Colonic mucosa (tissue), 4 donors: ENCODE data around the gene MVK. TPM values are rescaled to one million over a fixed set of nuclear protein-coding genes. Genes with fewer than 3 reads are reported as not detected.

Experiments
- DNase-seq: peaks from one replicate; pipeline ENCODE4 v3.0.0-alpha.2; 2020
- H3K27ac ChIP-seq: fragments of 200-600 bp; one replicate; pipeline ENCODE4 v1.8.0; 2021
- H3K27me3 ChIP-seq: fragments of 200-600 bp; one replicate; pipeline ENCODE4 v1.8.0; 2021
- H3K36me3 ChIP-seq: fragments of 200-600 bp; one replicate; pipeline ENCODE4 v1.8.0; 2021
- H3K4me1 ChIP-seq: fragments of 200-600 bp; one replicate; pipeline ENCODE4 v1.8.0; 2021; ENCODE audit warnings: mild to moderate bottlenecking
- H3K4me3 ChIP-seq: fragments of 200-600 bp; one replicate; pipeline ENCODE4 v1.8.0; 2021
- H3K9ac ChIP-seq, 2 donors: one replicate each; pipeline ENCODE4 v1.7.0; 2013; ENCODE audit warnings: control low read depth in 2 of 2, low read depth in 2 of 2, low read length in 2 of 2
- H3K9me3 ChIP-seq: fragments of 200-600 bp; one replicate; pipeline ENCODE4 v1.8.0; 2021
- CTCF ChIP-seq: fragments of 200-600 bp; IDR thresholded peaks from one replicate; pipeline ENCODE4 v1.8.0; 2022; ENCODE audit warnings: antibody characterized with exemption, mild to moderate bottlenecking
- intact Hi-C: fragments of 100-400 bp; cut with DNase I; formaldehyde crosslinking; loops from one replicate; pipeline ENCODE4 v1.14.1; 2022
- total RNA-seq, 2 donors: library from RNA; stranded (reverse); fragmentation: NEBNext Ultra II Directional in 1 of 2; extraction: Animal tissue kit (Norgen Biotek cat#: 25700) in 1 of 2; gene quantifications; one replicate each; pipeline ENCODE4 v1.2.1, GENCODE V29; 2021
- donor health status: healthy.
- donor health status: DM: no; HTN: no; CAD: no.
- donor health status: DM: no; HTN: no; CAD: no.

Gene MVK
- total RNA-seq, 2 donors from 2014 or later: 29.6 to 38.9 TPM

DNA sequence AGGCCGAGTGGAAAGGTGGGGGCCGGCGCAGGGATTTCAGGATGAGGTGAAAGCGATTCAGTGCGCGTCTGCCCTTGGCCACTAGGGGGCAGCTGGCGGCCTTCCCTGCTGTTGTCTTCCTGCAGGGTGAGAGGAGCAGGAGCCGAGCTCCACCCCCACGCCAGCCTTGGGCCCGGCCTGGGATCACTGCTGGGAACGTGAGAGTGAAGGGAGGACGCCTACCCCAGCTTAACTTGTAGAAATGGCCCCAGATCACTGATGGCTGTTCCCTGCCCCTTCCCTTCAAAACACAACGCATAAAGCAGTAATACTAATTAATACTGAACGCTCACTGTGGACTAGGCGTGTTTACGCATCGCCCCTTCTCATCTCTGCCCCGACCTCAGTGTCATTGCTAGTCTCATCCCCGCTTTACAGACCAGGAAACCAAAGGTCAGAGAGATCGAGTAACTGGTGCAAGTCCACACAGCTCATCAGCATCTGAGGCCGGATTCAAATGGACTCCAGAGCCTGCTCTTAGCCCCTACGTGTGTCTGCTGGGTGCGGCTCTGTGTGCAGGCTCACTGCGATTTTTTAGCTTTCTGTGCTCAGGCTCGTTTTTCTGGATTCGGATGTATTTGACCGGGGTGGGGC lies 24.3 kb downstream of the MVK start:
- DNase-seq: peak; percentile 88
- intact Hi-C loops: loop anchor here (1.0 to 5.0 kb wide), 2 partner anchors 76 to 177 kb away; no protein-coding TSS in a partner anchor
- Histone ChIP-seq H3K27me3 (no peaks in the 10 kb centered on the region), H3K36me3 (no peaks in the 10 kb centered on the region), H3K9me3 (no peaks in the 10 kb centered on the region), H3K27ac (no peak overlapping the region), H3K4me1 (no peaks in the 10 kb centered on the region), H3K9ac (no peak overlapping the region), H3K4me3 (no peak overlapping the region)
- TF ChIP-seq CTCF: peak; percentile 93

- Histone ChIP-seq H3K9me3 (no peaks in the 10 kb centered on the region), H3K36me3 (no peaks in the 10 kb centered on the region), H3K27me3 (no peaks in the 10 kb centered on the region), H3K4me1 (no peaks in the 10 kb centered on the region), H3K27ac (no peak overlapping the region), H3K9ac (no peak overlapping the region), H3K4me3 (no peak overlapping the region)
- TF ChIP-seq CTCF: no peak
- no peak for DNase-seq
- intact Hi-C loops: loop anchor here (5.0 kb wide), 1 partner anchor 76 kb away; no protein-coding TSS in a partner anchor
Measured at GRCh38 chr12:109598428-109598854, 24.8 kb downstream of the MVK start.

GRCh38 chr12:109599087-109599486 lies 25.5 kb downstream of the MVK start:
- no peaks in the 10 kb centered on the region for H3K36me3 ChIP-seq
- H3K27ac ChIP-seq: no peak overlapping the region
- no peak overlapping the region for H3K4me3 ChIP-seq
- H3K27me3 ChIP-seq: no peaks in the 10 kb centered on the region
- no peak for DNase-seq
- no peak overlapping the region for H3K9ac ChIP-seq
- intact Hi-C loops: loop anchor here (5.0 kb wide), 1 partner anchor 77 kb away; no protein-coding TSS in a partner anchor
- no peaks in the 10 kb centered on the region for H3K4me1 ChIP-seq
- no peaks in the 10 kb centered on the region for H3K9me3 ChIP-seq
- TF ChIP-seq CTCF: no peak

GRCh38 chr12:109600481-109600880 lies 26.9 kb downstream of the MVK start:
- Histone ChIP-seq H3K27ac (no peak overlapping the region), H3K36me3 (no peaks in the 10 kb centered on the region), H3K9ac (no peak overlapping the region), H3K9me3 (no peaks in the 10 kb centered on the region), H3K4me1 (no peaks in the 10 kb centered on the region), H3K27me3 (no peaks in the 10 kb centered on the region), H3K4me3 (no peak overlapping the region)
- DNase-seq: no peak
- no peak for TF ChIP-seq CTCF
- intact Hi-C loops: no loop called here

GRCh38 chr12:109600995-109601394 lies 27.4 kb downstream of the MVK start:
- no peaks in the 10 kb centered on the region for H3K4me1 ChIP-seq
- H3K9ac ChIP-seq: no peak overlapping the region
- H3K4me3 ChIP-seq: no peak overlapping the region
- intact Hi-C loops: no loop called here
- no peaks in the 10 kb centered on the region for H3K9me3 ChIP-seq
- TF ChIP-seq CTCF: no peak
- no peaks in the 10 kb centered on the region for H3K36me3 ChIP-seq
- H3K27ac ChIP-seq: no peak overlapping the region
- no peak for DNase-seq
- no peaks in the 10 kb centered on the region for H3K27me3 ChIP-seq
